ENCODE results near the gene GPX8.

- TF ChIP-seq, protein P1, sequence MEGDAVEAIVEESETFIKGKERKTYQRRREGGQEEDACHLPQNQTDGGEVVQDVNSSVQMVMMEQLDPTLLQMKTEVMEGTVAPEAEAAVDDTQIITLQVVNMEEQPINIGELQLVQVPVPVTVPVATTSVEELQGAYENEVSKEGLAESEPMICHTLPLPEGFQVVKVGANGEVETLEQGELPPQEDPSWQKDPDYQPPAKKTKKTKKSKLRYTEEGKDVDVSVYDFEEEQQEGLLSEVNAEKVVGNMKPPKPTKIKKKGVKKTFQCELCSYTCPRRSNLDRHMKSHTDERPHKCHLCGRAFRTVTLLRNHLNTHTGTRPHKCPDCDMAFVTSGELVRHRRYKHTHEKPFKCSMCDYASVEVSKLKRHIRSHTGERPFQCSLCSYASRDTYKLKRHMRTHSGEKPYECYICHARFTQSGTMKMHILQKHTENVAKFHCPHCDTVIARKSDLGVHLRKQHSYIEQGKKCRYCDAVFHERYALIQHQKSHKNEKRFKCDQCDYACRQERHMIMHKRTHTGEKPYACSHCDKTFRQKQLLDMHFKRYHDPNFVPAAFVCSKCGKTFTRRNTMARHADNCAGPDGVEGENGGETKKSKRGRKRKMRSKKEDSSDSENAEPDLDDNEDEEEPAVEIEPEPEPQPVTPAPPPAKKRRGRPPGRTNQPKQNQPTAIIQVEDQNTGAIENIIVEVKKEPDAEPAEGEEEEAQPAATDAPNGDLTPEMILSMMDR (IDR thresholded peaks at IDR 0.05; ENCODE audit: low read depth, low read length, poor library complexity, severe bottlenecking) = no peak
- TF ChIP-seq EZH2phosphoT487 (IDR thresholded peaks at IDR 0.05; ENCODE audit: borderline replicate concordance, low read length) = no peak
Observed at GRCh38 chr5:55140908-55141665, 18.9 kb upstream of the GPX8 start.
